ENCODE data around the gene RDM1. TPM values are rescaled to one million over a fixed set of nuclear protein-coding genes. Genes with fewer than 3 reads are reported as not detected.
A peak's percentile ranks its signal among the peaks of the same experiment; 100 is the strongest.

RDM1 gene
- total RNA-seq, 1 experiment from 2014 or later, result 5.5 TPM

DNA sequence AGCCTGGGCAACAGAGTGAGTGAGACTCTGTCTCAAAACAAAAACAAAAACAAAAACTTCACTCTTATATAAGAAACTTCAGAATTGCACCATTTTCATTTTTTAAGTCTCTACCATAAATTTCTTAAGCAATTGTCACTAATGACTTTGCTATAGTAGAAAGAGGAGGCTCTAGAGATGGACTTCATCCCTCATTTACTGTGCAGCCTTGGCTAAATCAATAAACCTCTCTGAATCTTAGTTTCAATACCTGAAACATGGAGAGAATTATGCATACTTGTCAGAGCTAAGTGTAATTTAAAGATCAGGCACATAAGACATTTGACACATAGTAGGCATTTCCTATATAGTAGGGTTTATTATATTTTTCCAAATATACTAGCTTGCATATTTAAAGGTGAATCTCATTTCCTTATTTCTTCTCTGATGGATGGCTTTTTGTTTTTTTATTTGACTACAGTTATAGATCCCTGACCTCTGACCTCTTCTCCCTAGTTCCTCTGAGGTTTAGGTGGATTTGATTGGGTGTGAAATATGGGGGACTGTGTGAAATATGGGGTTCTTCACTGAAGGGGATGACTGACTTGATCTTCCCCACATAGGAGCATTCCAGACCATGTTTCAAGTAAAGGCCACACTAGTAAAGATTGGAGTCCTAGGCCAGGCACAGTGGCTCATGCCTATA lies 53.1 kb downstream of the RDM1 start:
- Histone ChIP-seq H3K4me1 (ENCODE audit: control insufficient read depth, insufficient read depth, low read length) (no peaks in the 10 kb centered on the region), H3K4me3 (ENCODE audit: low read depth in 2 of 2, low read length in 2 of 2) (no peak overlapping the region), H3K36me3 (ENCODE audit: control insufficient read depth, insufficient read depth, low read length) (no peaks in the 10 kb centered on the region), H3K27me3 (ENCODE audit: control insufficient read depth, insufficient read depth, low read length) (no peaks in the 10 kb centered on the region), H3K27ac (ENCODE audit: low read length) (no peak overlapping the region), H3K9me3 (ENCODE audit: control insufficient read depth, insufficient read depth, low read depth, low read length) (no peaks in the 10 kb centered on the region)
- intact Hi-C loops (cut with micrococcal nuclease; ENCODE audit: unreplicated experiment), result no loop called here
- DNase-seq (ENCODE audit: low read depth, low spot score), result no peak
- TSS peak; percentile 43 for BruUV-seq (replicated peaks)
- CTCF ChIA-PET, result no interaction called here
- in situ Hi-C loops (cut with HindIII; ENCODE audit: low pct_unique_long_range_greater_than_20kb, low sequenced_read_pairs), result no loop called here
- TF ChIP-seq SIN3A (IDR thresholded peaks at IDR 0.05; ENCODE audit: borderline replicate concordance, insufficient read depth, low read depth, low read length), result no peak
- no peak for TF ChIP-seq POLR2AphosphoS5 (IDR thresholded peaks at IDR 0.05; ENCODE audit: low read depth, low read length)
- POLR2A ChIA-PET, result interaction anchor here (0.7 kb wide), 1 partner anchor 24 kb away, joined by 14 read pairs; no protein-coding TSS in a partner anchor
- ATAC-seq, result no peak

DNA sequence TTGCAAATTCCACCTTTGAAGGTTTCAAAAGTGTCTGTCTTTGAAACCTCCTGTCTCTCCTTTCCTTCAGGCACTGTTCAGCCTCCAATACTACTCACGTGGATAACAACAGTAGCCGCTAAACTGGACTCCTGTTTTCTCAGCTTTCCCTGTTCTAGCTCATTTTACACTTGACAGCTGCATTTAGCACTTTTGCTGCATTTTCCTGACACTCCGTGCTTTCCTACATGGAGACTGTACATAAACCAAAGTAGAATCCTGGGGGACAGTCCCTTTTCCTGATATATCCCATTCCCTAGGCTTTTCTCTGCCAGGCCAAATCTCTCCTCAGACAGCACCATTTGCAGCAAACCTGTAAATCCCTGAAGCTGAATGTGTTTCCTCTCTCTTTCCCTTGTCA lies 54.0 kb downstream of the RDM1 start:
- no peak overlapping the region for H3K4me3 ChIP-seq (ENCODE audit: low read depth in 2 of 2, low read length in 2 of 2)
- in situ Hi-C loops (cut with HindIII; ENCODE audit: low pct_unique_long_range_greater_than_20kb, low sequenced_read_pairs), result no loop called here

More for the DNA sequence above, 54.0 kb downstream of the RDM1 start:
- DNase-seq (ENCODE audit: low read depth, low spot score), result no peak
- Histone ChIP-seq H3K4me1 (ENCODE audit: control insufficient read depth, insufficient read depth, low read length) (no peaks in the 10 kb centered on the region), H3K27ac (ENCODE audit: low read length) (no peak overlapping the region), H3K27me3 (ENCODE audit: control insufficient read depth, insufficient read depth, low read length) (no peaks in the 10 kb centered on the region), H3K9me3 (ENCODE audit: control insufficient read depth, insufficient read depth, low read depth, low read length) (no peaks in the 10 kb centered on the region), H3K36me3 (ENCODE audit: control insufficient read depth, insufficient read depth, low read length) (no peaks in the 10 kb centered on the region)
- no peak for TF ChIP-seq POLR2AphosphoS5 (IDR thresholded peaks at IDR 0.05; ENCODE audit: low read depth, low read length)
- TF ChIP-seq, protein P1, sequence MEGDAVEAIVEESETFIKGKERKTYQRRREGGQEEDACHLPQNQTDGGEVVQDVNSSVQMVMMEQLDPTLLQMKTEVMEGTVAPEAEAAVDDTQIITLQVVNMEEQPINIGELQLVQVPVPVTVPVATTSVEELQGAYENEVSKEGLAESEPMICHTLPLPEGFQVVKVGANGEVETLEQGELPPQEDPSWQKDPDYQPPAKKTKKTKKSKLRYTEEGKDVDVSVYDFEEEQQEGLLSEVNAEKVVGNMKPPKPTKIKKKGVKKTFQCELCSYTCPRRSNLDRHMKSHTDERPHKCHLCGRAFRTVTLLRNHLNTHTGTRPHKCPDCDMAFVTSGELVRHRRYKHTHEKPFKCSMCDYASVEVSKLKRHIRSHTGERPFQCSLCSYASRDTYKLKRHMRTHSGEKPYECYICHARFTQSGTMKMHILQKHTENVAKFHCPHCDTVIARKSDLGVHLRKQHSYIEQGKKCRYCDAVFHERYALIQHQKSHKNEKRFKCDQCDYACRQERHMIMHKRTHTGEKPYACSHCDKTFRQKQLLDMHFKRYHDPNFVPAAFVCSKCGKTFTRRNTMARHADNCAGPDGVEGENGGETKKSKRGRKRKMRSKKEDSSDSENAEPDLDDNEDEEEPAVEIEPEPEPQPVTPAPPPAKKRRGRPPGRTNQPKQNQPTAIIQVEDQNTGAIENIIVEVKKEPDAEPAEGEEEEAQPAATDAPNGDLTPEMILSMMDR (IDR thresholded peaks at IDR 0.05), result no peak
- TF ChIP-seq TCF7L2 (IDR thresholded peaks at IDR 0.05; ENCODE audit: low read depth, low read length), result no peak
- TF ChIP-seq SIN3A (IDR thresholded peaks at IDR 0.05; ENCODE audit: borderline replicate concordance, insufficient read depth, low read depth, low read length), result no peak
- TF ChIP-seq, protein P2, sequence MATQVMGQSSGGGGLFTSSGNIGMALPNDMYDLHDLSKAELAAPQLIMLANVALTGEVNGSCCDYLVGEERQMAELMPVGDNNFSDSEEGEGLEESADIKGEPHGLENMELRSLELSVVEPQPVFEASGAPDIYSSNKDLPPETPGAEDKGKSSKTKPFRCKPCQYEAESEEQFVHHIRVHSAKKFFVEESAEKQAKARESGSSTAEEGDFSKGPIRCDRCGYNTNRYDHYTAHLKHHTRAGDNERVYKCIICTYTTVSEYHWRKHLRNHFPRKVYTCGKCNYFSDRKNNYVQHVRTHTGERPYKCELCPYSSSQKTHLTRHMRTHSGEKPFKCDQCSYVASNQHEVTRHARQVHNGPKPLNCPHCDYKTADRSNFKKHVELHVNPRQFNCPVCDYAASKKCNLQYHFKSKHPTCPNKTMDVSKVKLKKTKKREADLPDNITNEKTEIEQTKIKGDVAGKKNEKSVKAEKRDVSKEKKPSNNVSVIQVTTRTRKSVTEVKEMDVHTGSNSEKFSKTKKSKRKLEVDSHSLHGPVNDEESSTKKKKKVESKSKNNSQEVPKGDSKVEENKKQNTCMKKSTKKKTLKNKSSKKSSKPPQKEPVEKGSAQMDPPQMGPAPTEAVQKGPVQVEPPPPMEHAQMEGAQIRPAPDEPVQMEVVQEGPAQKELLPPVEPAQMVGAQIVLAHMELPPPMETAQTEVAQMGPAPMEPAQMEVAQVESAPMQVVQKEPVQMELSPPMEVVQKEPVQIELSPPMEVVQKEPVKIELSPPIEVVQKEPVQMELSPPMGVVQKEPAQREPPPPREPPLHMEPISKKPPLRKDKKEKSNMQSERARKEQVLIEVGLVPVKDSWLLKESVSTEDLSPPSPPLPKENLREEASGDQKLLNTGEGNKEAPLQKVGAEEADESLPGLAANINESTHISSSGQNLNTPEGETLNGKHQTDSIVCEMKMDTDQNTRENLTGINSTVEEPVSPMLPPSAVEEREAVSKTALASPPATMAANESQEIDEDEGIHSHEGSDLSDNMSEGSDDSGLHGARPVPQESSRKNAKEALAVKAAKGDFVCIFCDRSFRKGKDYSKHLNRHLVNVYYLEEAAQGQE (IDR thresholded peaks at IDR 0.05; ENCODE audit: insufficient read depth in 1 of 2, low read depth in 2 of 2, low read length in 1 of 2), result no peak
- no TSS peak for BruUV-seq (replicated peaks)
- ChIA-PET POLR2A (interaction anchor here (0.7 kb wide), 1 partner anchor 184 kb away, joined by 3 read pairs; no protein-coding TSS in a partner anchor), CTCF (no interaction called here)
- no peak for ATAC-seq
- intact Hi-C loops (cut with micrococcal nuclease; ENCODE audit: unreplicated experiment), result no loop called here
